Neural crest cell (in vitro differentiated cells): ENCODE measurements around the gene SARDH. TPM values are rescaled to one million over a fixed set of nuclear protein-coding genes. Genes with fewer than 3 reads are reported as not detected.
"Not testable (repeated sequence)": the region's sequence is repeated elsewhere in the genome, so short reads cannot be mapped to it uniquely, and the experiment has no call there.

Source experiments
- DNase-seq: peaks from one replicate; pipeline ENCODE4 v3.0.0; 2021; ENCODE audit warnings: low read depth, mixed read lengths, low spot score
- H3K27ac Mint-ChIP-seq: one replicate; pipeline ENCODE4 v1.8.0; 2021; ENCODE audit warnings: mild to moderate bottlenecking, mixed read lengths; ENCODE audit not compliant: unreplicated experiment
- H3K27me3 Mint-ChIP-seq: 2 replicates; pipeline ENCODE4 v1.8.0; 2021; ENCODE audit warnings: low read depth, mild to moderate bottlenecking, mixed read lengths
- H3K36me3 Mint-ChIP-seq: 2 replicates; pipeline ENCODE4 v1.8.0; 2021; ENCODE audit warnings: low read depth, mild to moderate bottlenecking, mixed read lengths
- H3K4me1 Mint-ChIP-seq: 2 replicates; pipeline ENCODE4 v1.8.0; 2021; ENCODE audit warnings: mixed read lengths
- H3K4me3 Mint-ChIP-seq: one replicate; pipeline ENCODE4 v1.8.0; 2021; ENCODE audit warnings: mild to moderate bottlenecking, mixed read lengths
- H3K9me3 Mint-ChIP-seq: 2 replicates; pipeline ENCODE4 v1.8.0; 2021; ENCODE audit warnings: mixed read lengths
- CTCF ChIP-seq: fragments of 200-600 bp; sonication (generic); conservative IDR thresholded peaks from 2 replicates; pipeline ENCODE4 v1.5.0; 2021; ENCODE audit warnings: antibody characterized with exemption, mild to moderate bottlenecking
- total RNA-seq: library from RNA; stranded (reverse); gene quantifications from 2 replicates; pipeline ENCODE4 v1.2.1, GENCODE V29; 2021

Gene SARDH
- total RNA-seq, 1 donor from 2014 or later, result 4.5 TPM

GRCh38 chr9:133768859-133769510 lies 30.8 kb upstream of the SARDH start:
- Mint-ChIP-seq H3K36me3 (peaks cover 41% of the 10 kb centered on the region), H3K27me3 (no peaks in the 10 kb centered on the region)

GRCh38 chr9:133768371-133768858 lies 30.3 kb upstream of the SARDH start:
- no peak overlapping the region for H3K27ac Mint-ChIP-seq
- no peaks in the 10 kb centered on the region for H3K4me1 Mint-ChIP-seq
- no peak for DNase-seq
- TF ChIP-seq CTCF, result no peak
- H3K9me3 Mint-ChIP-seq, result peaks cover 5% of the 10 kb centered on the region
- no peak overlapping the region for H3K4me3 Mint-ChIP-seq
- peaks cover 43% of the 10 kb centered on the region for H3K36me3 Mint-ChIP-seq
- no peaks in the 10 kb centered on the region for H3K27me3 Mint-ChIP-seq

More at GRCh38 chr9:133768859-133769510, 30.8 kb upstream of the SARDH start:
- Mint-ChIP-seq H3K27ac (no peak overlapping the region), H3K4me1 (no peaks in the 10 kb centered on the region), H3K4me3 (no peak overlapping the region), H3K9me3 (peaks cover 5% of the 10 kb centered on the region)
- DNase-seq, result no peak
- no peak for TF ChIP-seq CTCF

- H3K36me3 Mint-ChIP-seq, result peaks cover 43% of the 10 kb centered on the region
- no peak overlapping the region for H3K4me3 Mint-ChIP-seq
- no peak for TF ChIP-seq CTCF
- H3K27me3 Mint-ChIP-seq, result no peaks in the 10 kb centered on the region
- H3K27ac Mint-ChIP-seq, result no peak overlapping the region
- no peaks in the 10 kb centered on the region for H3K4me1 Mint-ChIP-seq
- peaks cover 5% of the 10 kb centered on the region for H3K9me3 Mint-ChIP-seq
- no peak for DNase-seq
Measured at GRCh38 chr9:133767625-133768024, 29.5 kb upstream of the SARDH start.

- TF ChIP-seq CTCF, result no peak
- peaks cover 47% of the 10 kb centered on the region for H3K36me3 Mint-ChIP-seq
- H3K27ac Mint-ChIP-seq, result no peak overlapping the region
- H3K4me1 Mint-ChIP-seq, result no peaks in the 10 kb centered on the region
- H3K4me3 Mint-ChIP-seq, result no peak overlapping the region
- DNase-seq, result no peak
- no peaks in the 10 kb centered on the region for H3K27me3 Mint-ChIP-seq
- H3K9me3 Mint-ChIP-seq, result peaks cover 5% of the 10 kb centered on the region
Measured at GRCh38 chr9:133767008-133767407, 28.9 kb upstream of the SARDH start.

DNA sequence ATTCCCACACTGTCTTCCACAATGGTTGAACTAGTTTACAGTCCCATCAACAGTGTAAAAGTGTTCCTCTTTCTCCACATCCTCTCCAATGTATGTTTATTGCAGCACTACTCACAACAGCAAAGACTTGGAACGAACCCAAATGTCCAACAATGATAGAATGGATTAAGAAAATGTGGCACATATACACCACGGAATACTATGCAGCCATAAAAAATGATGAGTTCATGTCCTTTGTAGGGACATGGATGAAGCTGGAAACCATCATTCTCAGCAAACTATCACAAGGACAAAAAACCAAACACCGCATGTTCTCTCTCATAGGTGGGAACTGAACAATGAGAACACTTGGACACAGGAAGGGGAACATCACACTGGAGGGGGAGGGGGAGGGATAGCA lies 28.1 kb upstream of the SARDH start:
- H3K27me3 Mint-ChIP-seq, H3K4me3 Mint-ChIP-seq, DNase-seq, H3K9me3 Mint-ChIP-seq, H3K27ac Mint-ChIP-seq, H3K4me1 Mint-ChIP-seq: not testable (repeated sequence)
- peaks cover 48% of the 10 kb centered on the region for H3K36me3 Mint-ChIP-seq

DNA sequence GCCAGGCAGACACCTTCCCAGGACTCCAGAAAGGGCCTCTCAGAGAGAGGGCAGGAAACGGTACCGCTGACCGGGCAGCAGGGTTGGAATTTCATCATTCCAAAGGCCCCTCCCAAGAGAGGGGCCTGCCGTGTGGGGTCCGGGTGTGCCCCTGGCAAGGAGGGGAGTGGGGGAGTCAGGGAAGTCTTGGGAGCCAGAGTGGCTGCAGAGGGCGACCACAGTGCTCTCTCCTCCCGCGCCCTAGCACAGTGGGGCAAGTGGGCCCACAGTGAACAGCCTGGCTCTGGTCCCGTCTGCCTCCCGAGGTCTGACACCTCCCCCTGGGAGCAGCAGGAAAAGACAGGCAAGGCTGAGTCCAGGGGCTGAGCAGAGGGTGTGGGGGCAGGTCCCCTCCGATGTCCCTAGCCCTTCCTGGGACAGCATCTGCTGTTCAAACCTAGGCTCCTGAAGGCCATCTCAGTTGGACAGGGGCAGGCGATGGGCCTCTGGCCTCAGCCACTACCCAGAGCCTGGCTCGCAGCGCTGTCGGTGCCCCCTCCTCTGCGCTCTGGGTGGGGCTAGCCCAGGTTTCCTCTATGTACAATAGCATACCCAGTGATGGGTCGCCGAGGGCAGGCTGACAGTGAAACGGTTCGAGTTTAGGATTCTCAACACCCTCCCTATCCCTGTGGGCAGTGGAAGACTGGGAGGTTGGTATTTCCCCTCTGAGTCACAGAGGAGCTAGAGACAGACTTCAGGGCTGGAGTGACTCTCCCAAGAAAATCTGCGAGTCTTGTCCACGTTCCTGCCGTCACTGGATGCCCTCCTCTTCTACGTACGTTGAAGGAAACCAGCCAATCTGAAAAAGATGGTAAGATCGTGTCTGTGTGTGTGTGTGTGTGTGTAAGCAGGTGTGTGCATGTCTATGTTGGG lies 25.4 kb upstream of the SARDH start:
- Mint-ChIP-seq H3K4me1 (peaks cover under 1% of the 10 kb centered on the region), H3K27me3 (no peaks in the 10 kb centered on the region), H3K27ac (no peak overlapping the region), H3K4me3 (no peak overlapping the region), H3K9me3 (peaks cover 5% of the 10 kb centered on the region), H3K36me3 (peaks cover 46% of the 10 kb centered on the region)
- DNase-seq, result no peak
- TF ChIP-seq CTCF, result no peak
